ENCODE measurements around the gene CHDH.

DNA sequence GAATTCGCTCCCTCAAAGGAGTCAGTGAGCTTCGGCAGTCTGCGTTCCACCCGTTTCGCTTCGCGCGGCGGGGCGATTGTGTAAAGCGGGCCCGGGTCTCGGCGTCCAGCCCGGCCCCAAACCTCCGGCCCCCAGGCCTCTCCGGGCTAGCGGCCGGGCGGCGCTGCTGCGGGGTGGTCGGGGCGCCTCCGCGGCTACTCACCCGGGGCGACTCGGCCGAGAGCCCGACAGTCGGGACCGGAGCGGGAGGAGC is 412 bp downstream of the CHDH start:
- TF ChIP-seq, protein P1, sequence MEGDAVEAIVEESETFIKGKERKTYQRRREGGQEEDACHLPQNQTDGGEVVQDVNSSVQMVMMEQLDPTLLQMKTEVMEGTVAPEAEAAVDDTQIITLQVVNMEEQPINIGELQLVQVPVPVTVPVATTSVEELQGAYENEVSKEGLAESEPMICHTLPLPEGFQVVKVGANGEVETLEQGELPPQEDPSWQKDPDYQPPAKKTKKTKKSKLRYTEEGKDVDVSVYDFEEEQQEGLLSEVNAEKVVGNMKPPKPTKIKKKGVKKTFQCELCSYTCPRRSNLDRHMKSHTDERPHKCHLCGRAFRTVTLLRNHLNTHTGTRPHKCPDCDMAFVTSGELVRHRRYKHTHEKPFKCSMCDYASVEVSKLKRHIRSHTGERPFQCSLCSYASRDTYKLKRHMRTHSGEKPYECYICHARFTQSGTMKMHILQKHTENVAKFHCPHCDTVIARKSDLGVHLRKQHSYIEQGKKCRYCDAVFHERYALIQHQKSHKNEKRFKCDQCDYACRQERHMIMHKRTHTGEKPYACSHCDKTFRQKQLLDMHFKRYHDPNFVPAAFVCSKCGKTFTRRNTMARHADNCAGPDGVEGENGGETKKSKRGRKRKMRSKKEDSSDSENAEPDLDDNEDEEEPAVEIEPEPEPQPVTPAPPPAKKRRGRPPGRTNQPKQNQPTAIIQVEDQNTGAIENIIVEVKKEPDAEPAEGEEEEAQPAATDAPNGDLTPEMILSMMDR (IDR thresholded peaks at IDR 0.05; ENCODE audit: borderline replicate concordance, extremely low read depth, low read length, poor library complexity, severe bottlenecking), result no peak
- no peak for TF ChIP-seq EZH2 (IDR thresholded peaks at IDR 0.05; ENCODE audit: borderline replicate concordance, low read depth, low read length, severe bottlenecking)
